ENCODE data around the gene DGKB.

DNA sequence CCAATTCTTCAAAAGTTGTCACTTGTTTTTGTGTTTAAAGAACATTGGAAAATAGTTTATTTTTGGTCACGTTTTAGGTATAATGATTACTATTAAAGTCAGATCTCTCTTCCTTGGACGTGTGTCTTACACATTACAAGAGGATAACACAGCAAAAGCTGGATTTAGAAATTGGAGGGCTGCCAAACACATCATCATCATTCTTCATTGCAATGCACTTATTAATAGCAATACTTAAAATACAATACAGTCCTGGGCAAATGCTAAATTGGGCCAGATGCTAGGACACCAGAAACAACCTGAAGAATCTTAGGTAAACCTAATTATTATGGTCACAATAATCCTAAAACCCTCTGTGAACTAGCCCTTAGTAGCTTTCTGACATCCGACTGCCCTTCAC lies 303.6 kb downstream of the DGKB start:
- TF ChIP-seq, protein P1, sequence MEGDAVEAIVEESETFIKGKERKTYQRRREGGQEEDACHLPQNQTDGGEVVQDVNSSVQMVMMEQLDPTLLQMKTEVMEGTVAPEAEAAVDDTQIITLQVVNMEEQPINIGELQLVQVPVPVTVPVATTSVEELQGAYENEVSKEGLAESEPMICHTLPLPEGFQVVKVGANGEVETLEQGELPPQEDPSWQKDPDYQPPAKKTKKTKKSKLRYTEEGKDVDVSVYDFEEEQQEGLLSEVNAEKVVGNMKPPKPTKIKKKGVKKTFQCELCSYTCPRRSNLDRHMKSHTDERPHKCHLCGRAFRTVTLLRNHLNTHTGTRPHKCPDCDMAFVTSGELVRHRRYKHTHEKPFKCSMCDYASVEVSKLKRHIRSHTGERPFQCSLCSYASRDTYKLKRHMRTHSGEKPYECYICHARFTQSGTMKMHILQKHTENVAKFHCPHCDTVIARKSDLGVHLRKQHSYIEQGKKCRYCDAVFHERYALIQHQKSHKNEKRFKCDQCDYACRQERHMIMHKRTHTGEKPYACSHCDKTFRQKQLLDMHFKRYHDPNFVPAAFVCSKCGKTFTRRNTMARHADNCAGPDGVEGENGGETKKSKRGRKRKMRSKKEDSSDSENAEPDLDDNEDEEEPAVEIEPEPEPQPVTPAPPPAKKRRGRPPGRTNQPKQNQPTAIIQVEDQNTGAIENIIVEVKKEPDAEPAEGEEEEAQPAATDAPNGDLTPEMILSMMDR (IDR thresholded peaks at IDR 0.05; ENCODE audit: insufficient read depth, low read length), result no peak
- no peak for TF ChIP-seq GABPA (IDR thresholded peaks at IDR 0.05; ENCODE audit: low read depth)
- no peak for TF ChIP-seq POLR2AphosphoS5 (IDR thresholded peaks at IDR 0.05; ENCODE audit: low read depth)
